Skeletal muscle satellite cell (primary cell): Measurements from ENCODE around the gene PLA2G4D. TPM values are rescaled to one million over a fixed set of nuclear protein-coding genes. Genes with fewer than 3 reads are reported as not detected.

Experiments used
- H3K27me3 ChIP-seq: 2 replicates; pipeline ENCODE4 v1.7.0; 2013; ENCODE audit warnings: low read length; ENCODE audit not compliant: control insufficient read depth, insufficient read depth
- H3K36me3 ChIP-seq: 2 replicates; pipeline ENCODE4 v1.7.0; 2013; ENCODE audit warnings: mild to moderate bottlenecking, control low read depth, low read length; ENCODE audit not compliant: insufficient read depth
- H3K4me1 ChIP-seq: 2 replicates; pipeline ENCODE4 v1.7.0; 2013; ENCODE audit warnings: low read length; ENCODE audit not compliant: control insufficient read depth, insufficient read depth
- H3K4me2 ChIP-seq: 2 replicates; pipeline ENCODE4 v1.7.0; 2013; ENCODE audit warnings: mild to moderate bottlenecking, low read length
- H3K4me3 ChIP-seq: 2 replicates; pipeline ENCODE4 v1.7.0; 2013; ENCODE audit warnings: low read length
- H3K9ac ChIP-seq: 2 replicates; pipeline ENCODE4 v1.7.0; 2013; ENCODE audit warnings: mild to moderate bottlenecking, low read depth, low read length, moderate library complexity
- H3K9me3 ChIP-seq: replicated peaks from 2 replicates; pipeline ENCODE4 v1.7.0; 2013; ENCODE audit warnings: mild to moderate bottlenecking, control low read depth, low read length
- total RNA-seq: library from RNA; depleted of rRNA; stranded (reverse); fragments of >200 nt; gene quantifications from 2 replicates; pipeline ENCODE4 v1.2.3, GENCODE V29; 2012; rRNA removed

PLA2G4D gene, protein sequence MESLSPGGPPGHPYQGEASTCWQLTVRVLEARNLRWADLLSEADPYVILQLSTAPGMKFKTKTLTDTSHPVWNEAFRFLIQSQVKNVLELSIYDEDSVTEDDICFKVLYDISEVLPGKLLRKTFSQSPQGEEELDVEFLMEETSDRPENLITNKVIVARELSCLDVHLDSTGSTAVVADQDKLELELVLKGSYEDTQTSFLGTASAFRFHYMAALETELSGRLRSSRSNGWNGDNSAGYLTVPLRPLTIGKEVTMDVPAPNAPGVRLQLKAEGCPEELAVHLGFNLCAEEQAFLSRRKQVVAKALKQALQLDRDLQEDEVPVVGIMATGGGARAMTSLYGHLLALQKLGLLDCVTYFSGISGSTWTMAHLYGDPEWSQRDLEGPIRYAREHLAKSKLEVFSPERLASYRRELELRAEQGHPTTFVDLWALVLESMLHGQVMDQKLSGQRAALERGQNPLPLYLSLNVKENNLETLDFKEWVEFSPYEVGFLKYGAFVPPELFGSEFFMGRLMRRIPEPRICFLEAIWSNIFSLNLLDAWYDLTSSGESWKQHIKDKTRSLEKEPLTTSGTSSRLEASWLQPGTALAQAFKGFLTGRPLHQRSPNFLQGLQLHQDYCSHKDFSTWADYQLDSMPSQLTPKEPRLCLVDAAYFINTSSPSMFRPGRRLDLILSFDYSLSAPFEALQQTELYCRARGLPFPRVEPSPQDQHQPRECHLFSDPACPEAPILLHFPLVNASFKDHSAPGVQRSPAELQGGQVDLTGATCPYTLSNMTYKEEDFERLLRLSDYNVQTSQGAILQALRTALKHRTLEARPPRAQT
- total RNA-seq: not detected in 2 replicates

GRCh38 chr15:42094512-42094963 is at the start of gene PLA2G4D:
Gene PLA2G4D, minus strand, starts transcription at chr15:42094562. Its CDS starts 103 bp downstream, at chr15:42094459.
- Histone ChIP-seq H3K9me3 (no peaks in the 10 kb centered on the region), H3K4me3 (no peak within 1 kb of the TSS), H3K9ac (no peak within 1 kb of the TSS), H3K27me3 (peaks cover 63% of the 10 kb centered on the region), H3K36me3 (no peaks in the 10 kb centered on the region), H3K4me2 (no peak within 1 kb of the TSS), H3K4me1 (no peaks in the 10 kb centered on the region)

DNA sequence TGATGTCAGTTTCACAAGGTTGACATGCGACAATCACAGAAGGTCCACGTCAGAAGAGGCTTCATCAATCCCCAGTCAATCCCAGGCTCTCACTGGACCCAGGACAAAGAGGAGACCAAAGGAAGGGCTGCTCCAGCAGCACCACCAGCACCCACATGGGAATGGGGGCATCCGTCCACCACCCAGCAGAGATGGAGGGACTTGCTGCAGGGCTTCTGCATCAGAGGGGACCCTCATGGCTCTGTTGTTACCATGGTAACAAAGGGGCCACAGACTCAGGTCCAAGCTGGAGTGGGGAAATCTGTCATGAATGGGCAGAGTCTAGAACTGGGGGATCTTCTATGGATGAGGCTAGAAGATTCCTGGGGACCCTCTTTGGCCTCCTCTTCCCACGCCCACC is 49.0 kb upstream of the PLA2G4D start:
- no peak overlapping the region for H3K4me2 ChIP-seq
- H3K4me3 ChIP-seq: no peak overlapping the region
- H3K36me3 ChIP-seq: no peaks in the 10 kb centered on the region

DNA sequence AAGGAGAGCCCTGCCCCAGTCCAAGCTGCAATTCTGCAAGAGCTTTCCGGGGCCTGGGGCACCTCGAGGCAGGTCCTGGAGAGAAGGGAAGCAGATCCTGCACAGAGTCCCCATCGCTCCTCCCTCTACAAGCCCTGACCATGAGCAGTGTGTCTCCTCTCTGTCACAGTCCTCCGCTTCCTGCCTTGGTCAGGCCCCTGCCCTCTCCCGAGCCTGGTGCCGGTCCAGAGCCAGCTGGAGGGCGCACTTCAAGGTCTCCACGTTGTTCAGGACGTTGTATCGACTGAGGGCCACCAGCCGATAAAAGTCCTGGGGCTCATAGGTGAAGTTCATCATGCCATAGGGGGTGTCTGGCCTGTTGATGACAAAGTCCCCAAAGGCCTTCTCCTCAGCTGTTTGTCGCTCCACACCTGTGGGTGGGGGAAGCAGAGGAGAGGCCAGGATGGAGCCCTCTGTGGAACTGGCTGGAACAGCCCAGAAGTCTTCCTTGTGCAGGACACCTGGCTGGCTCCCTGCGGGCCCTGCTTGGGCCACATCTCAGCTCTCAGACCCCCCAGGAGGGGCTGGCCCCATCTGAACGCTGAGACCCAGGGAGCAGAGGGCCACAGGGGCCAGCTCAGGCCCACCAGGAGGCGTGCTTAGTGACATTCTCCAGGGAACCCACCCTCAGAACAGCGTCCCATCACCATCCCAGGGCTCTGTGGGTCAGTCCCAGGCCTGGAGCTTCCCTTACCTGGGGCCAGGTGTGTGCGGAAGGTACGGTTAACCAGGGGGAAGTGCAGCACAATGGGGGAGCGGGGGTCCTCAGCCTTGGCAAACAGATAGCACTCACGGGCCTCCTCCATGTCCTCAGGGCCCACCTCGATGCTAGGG is 47.7 kb upstream of the PLA2G4D start:
- no peaks in the 10 kb centered on the region for H3K9me3 ChIP-seq
- no peaks in the 10 kb centered on the region for H3K4me1 ChIP-seq
- no peak overlapping the region for H3K4me2 ChIP-seq
- H3K27me3 ChIP-seq: peaks cover 79% of the 10 kb centered on the region
- H3K4me3 ChIP-seq: no peak overlapping the region
- no peaks in the 10 kb centered on the region for H3K36me3 ChIP-seq
- H3K9ac ChIP-seq: no peak overlapping the region

More for the DNA sequence above, 49.0 kb upstream of the PLA2G4D start:
- H3K9me3 ChIP-seq: no peaks in the 10 kb centered on the region
- H3K4me1 ChIP-seq: no peaks in the 10 kb centered on the region
- no peak overlapping the region for H3K9ac ChIP-seq
- peaks cover 75% of the 10 kb centered on the region for H3K27me3 ChIP-seq

DNA sequence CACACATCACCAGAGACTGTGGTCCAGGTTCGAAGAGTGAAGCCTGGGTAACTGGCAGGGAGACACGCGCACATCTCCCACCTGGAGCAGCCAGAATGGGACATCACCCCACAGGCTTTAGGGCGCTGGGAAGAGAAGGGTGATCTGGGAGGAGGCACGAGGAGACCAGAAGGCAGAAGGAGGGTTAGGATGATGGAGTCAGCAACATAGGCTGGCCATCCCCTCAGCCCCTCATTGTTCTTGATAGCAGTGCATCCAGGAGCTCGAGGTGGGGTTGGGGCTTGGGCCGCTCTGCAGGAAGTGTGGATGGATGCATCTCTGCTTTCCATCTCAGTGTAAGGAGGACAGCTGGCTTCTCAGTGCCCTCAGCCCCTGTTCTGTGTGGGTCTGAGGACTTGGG is 46.9 kb upstream of the PLA2G4D start:
- H3K27me3 ChIP-seq: peaks cover 79% of the 10 kb centered on the region
- no peak overlapping the region for H3K4me2 ChIP-seq
- no peaks in the 10 kb centered on the region for H3K9me3 ChIP-seq
- no peak overlapping the region for H3K4me3 ChIP-seq
- no peak overlapping the region for H3K9ac ChIP-seq
- H3K4me1 ChIP-seq: no peaks in the 10 kb centered on the region
- H3K36me3 ChIP-seq: no peaks in the 10 kb centered on the region

GRCh38 chr15:42140383-42141070 is 46.2 kb upstream of the PLA2G4D start:
- Histone ChIP-seq H3K4me3 (no peak overlapping the region), H3K4me1 (no peaks in the 10 kb centered on the region), H3K36me3 (no peaks in the 10 kb centered on the region), H3K9ac (no peak overlapping the region), H3K27me3 (peaks cover 72% of the 10 kb centered on the region), H3K4me2 (no peak overlapping the region), H3K9me3 (no peaks in the 10 kb centered on the region)

GRCh38 chr15:42139596-42139995 is 45.2 kb upstream of the PLA2G4D start:
- Histone ChIP-seq H3K27me3 (peaks cover 66% of the 10 kb centered on the region), H3K4me2 (no peak overlapping the region), H3K9ac (no peak overlapping the region), H3K4me1 (no peaks in the 10 kb centered on the region), H3K36me3 (no peaks in the 10 kb centered on the region), H3K9me3 (no peaks in the 10 kb centered on the region), H3K4me3 (no peak overlapping the region)

DNA sequence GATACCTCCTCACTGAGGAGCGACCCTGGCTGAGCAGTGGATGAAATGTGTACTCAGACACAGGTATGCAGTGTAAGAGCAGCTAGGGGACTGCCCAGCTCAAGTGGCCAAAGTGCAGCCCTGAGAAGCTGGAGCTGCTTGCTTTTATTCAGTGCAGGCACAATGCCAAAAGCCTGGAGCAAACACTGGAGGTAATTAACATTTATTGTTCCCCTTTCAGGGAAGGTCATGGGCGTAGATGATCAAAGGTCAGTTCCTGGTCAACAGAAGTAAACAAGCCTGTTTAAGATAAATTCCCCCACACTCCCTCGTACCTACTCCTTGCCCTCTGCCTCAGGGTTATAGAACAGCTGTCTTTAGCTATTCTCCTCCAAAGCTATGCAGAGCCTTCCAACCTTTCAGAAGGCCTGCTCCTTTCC is 44.6 kb upstream of the PLA2G4D start:
- no peak overlapping the region for H3K9ac ChIP-seq
- H3K27me3 ChIP-seq: peaks cover 62% of the 10 kb centered on the region
- H3K9me3 ChIP-seq: no peaks in the 10 kb centered on the region
- H3K4me2 ChIP-seq: no peak overlapping the region
- H3K36me3 ChIP-seq: no peaks in the 10 kb centered on the region
- H3K4me1 ChIP-seq: no peaks in the 10 kb centered on the region
- H3K4me3 ChIP-seq: no peak overlapping the region

DNA sequence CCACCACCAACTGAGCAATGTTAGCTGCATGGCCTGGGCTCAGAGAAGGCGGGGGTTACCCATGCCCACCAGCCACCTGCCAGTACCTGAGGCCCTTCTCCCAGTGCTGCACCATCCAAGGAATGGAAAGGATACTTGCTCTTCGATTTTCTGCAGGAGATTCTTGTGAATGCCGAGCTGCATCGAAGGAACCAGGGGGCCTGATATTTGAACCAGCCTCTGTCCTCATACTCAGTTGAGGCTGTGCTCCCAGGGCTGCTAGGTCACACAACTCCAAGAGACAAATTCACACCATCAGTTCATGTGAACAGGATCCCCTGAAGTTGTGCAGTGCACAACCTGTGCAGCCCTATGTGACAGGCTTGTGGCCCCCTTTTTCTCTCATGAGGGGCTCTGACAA is 44.0 kb upstream of the PLA2G4D start:
- H3K4me2 ChIP-seq: no peak overlapping the region
- H3K27me3 ChIP-seq: peaks cover 60% of the 10 kb centered on the region
- H3K9me3 ChIP-seq: no peaks in the 10 kb centered on the region
- no peaks in the 10 kb centered on the region for H3K4me1 ChIP-seq
- no peak overlapping the region for H3K9ac ChIP-seq
- no peaks in the 10 kb centered on the region for H3K36me3 ChIP-seq
- H3K4me3 ChIP-seq: no peak overlapping the region

DNA sequence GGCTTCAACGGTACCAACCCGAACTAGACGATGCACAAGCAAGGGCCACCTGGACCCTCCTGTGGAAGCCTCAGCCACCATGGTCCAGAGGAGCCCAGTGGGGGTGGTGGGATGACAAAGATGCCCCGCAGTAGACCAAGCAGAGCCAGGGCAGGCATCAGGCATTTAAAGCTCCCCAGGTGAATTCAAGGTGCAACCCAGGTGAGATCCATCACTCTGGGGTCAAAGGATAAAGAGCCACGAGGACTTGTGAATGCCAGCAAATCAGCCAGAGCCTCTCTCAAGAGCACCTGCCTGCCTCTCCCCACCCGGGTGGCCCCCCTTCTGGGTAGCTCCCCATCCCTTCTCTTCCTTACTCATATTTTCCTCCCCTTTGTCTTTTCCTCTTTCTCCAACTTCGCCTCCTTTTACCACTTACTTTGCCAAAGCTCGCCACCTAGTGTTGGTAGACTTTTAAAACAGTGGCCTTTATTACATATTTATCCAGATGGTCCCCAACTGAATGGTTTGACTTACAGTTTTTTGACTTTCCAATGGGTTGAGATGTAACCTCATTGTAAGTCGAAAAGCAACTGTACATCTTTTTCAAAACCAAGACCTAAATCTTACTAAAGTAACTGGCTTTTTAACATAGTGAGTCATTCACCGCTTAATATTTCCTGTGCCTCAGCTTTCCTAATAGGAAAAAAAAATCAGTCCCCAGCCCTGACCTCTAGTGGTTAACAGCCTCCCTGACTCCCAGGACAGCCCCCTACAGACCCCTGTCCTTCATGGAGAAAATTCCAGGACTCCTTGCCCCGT is 43.3 kb upstream of the PLA2G4D start:
- Histone ChIP-seq H3K36me3 (no peaks in the 10 kb centered on the region), H3K4me3 (no peak overlapping the region), H3K9me3 (no peaks in the 10 kb centered on the region), H3K4me2 (no peak overlapping the region), H3K4me1 (no peaks in the 10 kb centered on the region), H3K9ac (no peak overlapping the region), H3K27me3 (peaks cover 64% of the 10 kb centered on the region)

DNA sequence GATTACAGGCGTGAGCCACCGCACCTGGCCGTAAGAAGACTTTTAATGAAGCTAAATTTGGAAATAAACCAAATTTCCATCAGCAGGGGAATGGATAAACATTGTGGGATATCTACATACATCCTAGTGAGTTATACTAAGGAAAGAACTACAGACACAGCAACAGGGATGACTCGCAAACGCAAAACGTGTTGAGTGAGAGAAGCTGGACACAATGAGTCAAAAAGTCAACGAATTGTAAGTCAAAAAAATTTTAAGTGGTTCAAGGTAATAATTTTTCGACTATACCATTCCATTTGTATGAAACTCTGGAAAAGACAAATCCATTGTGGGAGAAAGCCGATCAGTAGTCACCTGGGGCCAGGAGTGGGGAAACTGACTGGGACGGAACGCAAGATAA is 42.2 kb upstream of the PLA2G4D start:
- H3K4me2 ChIP-seq: no peak overlapping the region
- H3K4me3 ChIP-seq: no peak overlapping the region
- no peaks in the 10 kb centered on the region for H3K36me3 ChIP-seq
- H3K4me1 ChIP-seq: no peaks in the 10 kb centered on the region
- no peaks in the 10 kb centered on the region for H3K9me3 ChIP-seq
- H3K9ac ChIP-seq: no peak overlapping the region
- H3K27me3 ChIP-seq: peaks cover 68% of the 10 kb centered on the region
